NOMO-1 treated with DMSO at 0.1 percent for 48 hours (cell line): ENCODE data around the gene SPTBN1.
A peak's percentile ranks its signal among the peaks of the same experiment; 100 is the strongest.

Experiments used
- DNase-seq: peaks from one replicate; lab custom pipeline; 2025; ENCODE audit not compliant: unreplicated experiment; lab: John Stamatoyannopoulos, UW

SPTBN1 gene

GRCh38 chr2:54646170-54646927 is 190.2 kb downstream of the SPTBN1 start:
- no peak for DNase-seq

GRCh38 chr2:54648256-54648655 is 192.1 kb downstream of the SPTBN1 start:
- no peak for DNase-seq

GRCh38 chr2:54649191-54649590 is 193.1 kb downstream of the SPTBN1 start:
- DNase-seq = no peak

DNA sequence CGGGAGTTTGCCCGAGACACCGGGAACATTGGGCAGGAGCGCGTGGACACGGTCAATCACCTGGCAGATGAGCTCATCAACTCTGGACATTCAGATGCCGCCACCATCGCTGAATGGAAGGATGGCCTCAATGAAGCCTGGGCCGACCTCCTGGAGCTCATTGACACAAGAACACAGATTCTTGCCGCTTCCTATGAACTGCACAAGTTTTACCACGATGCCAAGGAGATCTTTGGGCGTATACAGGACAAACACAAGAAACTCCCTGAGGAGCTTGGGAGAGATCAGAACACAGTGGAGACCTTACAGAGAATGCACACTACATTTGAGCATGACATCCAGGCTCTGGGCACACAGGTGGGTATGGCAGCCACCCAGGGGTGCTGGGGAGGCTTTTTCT is 193.5 kb downstream of the SPTBN1 start:
- DNase-seq = no peak

GRCh38 chr2:54650612-54651011 is 194.5 kb downstream of the SPTBN1 start:
- DNase-seq = no peak

GRCh38 chr2:54651291-54651690 is 195.2 kb downstream of the SPTBN1 start:
- no peak for DNase-seq

DNA sequence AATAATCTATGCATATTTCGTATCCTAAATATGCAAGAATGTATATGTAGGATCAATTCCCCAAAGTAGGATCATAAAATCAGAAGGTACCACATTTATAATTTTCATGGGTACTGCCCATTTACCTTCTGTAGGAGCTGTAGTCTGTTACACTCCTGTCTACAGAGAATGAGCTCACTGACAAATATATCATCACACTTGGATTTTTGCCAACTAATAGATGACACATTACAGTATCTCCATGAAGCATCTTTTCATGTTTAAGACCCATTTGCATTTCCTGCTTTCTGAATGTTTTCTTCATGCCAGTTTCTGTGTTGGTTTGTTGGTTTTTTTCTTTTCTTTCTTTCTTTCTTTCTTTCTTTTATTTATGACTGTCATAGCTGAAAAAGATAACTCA is 196.4 kb downstream of the SPTBN1 start:
- DNase-seq = no peak

DNA sequence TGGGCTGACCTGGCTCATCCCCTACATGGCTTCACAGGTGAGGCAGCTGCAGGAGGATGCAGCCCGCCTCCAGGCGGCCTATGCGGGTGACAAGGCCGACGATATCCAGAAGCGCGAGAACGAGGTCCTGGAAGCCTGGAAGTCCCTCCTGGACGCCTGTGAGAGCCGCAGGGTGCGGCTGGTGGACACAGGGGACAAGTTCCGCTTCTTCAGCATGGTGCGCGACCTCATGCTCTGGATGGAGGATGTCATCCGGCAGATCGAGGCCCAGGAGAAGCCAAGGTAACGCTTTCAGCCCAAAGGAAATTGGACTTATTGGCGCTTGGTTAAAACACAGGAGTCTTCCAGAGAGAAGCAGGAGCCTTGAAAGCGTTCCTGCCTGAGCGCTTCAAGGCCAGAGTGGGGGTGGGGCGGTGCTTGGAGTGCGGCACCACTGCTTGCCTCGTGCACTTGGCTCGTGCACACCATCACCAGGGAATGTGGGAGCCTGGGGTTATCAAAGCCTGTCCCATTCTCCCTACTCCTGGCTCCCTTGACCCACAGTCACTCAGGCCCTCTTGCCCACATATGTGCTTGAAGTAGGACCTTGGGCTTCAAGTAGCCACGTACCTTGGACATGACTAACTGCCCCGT is 197.6 kb downstream of the SPTBN1 start:
- no peak for DNase-seq

DNA sequence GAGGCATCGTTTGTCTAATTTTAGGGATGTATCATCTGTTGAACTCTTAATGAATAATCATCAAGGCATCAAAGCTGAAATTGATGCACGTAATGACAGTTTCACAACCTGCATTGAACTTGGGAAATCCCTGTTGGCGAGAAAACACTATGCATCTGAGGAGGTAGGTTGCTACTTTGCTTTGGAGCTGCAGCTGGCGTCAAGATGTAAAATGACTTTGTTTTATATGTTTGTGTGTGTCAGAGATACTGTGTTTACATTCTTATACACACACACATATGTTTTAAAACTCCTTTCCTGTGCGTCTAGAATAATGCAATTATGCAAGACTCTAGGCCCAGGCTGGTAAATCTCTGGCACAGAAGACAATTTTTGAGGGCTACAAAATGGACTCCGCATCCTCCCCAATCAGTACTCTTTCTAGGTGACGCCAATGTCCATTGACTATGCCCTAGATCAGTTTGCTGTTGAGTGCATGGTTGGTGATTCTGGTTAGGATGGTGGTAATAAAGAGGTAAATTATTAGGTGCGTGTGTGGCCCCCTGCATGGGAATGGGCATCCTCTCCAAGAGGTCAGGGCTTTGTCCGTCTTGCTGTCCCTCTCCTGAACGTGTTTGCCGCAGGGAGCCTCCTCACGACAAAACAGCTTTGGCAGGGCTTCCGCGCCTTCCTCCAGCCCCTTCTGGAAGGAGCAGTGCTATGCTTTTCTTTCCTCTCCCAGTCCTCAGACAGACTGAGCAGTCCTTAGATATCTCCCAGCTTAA is 199.1 kb downstream of the SPTBN1 start:
- DNase-seq = no peak

GRCh38 chr2:54656863-54657262 is 200.7 kb downstream of the SPTBN1 start:
- no peak for DNase-seq

- DNase-seq = peak; percentile 15
Observed at GRCh38 chr2:54657664-54658083, 201.5 kb downstream of the SPTBN1 start.

DNA sequence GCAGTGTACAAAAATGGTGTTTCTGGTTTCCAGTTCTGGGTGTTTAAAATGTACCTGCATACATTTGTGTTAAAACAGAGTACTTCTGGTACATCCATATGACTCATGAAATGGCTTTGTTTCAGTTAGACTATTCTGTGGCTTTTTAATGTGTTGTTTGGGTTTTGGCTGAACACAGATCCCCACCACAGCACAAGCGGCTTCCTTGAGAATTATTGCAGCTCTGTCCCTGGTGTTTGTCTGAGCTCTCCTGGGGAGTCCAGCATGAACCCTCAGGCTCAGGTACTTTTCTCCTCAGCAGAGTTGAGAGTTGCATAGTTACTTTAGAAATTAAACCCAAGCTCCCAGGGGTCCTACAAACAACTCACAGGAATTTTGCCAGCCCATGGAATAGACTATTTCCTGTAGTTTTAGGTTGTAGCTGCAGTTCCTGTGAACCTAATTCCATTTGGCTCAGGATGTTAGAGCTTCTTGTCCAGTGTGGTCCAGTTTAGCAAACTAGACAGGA is 202.5 kb downstream of the SPTBN1 start:
- DNase-seq = no peak

DNA sequence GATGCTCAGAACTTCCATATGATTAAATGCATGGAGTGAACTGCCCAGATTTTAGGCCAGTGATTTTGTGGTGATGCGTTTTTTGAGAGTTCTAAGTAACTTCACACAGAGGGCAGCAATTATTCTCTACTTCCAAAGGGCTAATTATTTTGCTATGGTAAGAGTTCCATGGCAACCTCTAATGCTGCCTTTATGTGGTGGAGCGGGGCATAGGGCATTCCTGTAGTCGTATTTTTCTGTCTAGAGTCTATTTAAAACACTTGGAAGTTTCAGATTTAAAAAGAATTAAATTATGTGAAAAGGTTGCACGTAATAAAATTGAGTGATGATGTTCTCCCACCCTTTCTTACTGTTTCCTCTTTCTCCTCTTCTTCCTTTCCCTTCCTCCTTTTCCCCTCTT is 203.4 kb downstream of the SPTBN1 start:
- DNase-seq = no peak

DNA sequence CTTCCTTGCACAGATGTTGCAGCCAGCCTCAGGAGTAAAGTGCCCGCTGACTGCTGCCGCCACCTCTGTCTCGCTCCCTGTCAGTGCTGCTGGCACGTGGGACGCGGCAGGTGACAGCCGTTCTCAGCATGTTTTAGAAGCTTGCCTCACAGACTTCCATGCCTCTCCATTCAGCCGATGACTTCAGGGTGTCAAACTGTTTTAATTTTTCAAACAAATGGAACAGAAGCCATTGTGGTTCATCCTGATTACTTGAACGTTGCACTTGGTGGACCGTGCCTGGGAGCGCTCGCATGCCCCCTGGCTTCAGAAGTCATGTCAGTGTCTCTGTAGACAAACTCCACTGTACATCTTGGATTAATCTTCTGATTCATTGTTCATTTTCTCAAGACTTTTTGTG is 204.6 kb downstream of the SPTBN1 start:
- DNase-seq = no peak

GRCh38 chr2:54663424-54664030 is 207.4 kb downstream of the SPTBN1 start:
- no peak for DNase-seq

GRCh38 chr2:54664238-54664786 is 208.2 kb downstream of the SPTBN1 start:
- DNase-seq = no peak

DNA sequence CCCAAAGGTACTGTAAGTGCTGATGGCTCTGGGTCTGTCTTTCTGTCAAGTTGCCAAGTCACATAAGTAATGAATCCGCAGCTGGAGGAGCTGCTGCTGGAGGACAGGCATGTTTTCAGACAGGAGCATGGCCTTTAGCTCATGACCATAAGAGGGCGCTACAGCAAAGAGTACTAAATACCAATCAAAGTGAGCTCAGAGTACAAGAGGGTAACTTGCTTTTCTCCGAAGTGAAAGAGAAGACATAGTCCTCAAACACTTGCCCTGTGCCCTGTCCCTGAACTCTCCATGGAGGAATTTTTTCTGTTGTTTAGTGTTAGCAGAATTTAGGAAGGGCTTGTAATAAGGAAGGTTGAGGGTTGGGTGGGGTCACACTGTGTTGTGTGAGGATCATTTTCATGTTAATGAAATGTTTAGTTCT is 209.3 kb downstream of the SPTBN1 start:
- DNase-seq = peak; percentile 56

DNA sequence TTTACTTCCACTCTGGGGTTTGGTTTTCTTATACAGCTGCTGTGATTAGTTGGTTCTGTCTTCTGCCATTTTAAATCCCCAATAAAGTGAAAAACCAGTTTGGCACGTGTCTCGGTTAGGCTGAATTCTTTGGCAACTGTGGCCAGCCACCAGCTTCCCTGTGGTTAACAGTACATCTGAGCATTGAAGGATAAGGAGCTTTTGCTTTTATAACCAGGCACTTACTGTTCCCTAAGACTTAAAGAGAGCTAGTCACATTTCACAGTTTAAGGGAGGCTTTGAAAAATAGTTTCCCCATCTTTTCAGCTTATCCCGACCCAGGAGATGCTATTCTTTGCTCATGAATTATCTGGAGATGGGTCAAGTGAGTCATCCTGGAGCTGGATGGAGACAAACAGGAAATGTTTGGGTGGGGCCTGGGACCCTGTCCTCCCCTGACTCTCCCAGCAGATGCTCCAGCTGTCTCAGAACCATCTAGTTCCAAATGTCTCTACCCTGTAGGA is 210.1 kb downstream of the SPTBN1 start:
- DNase-seq = no peak

- no peak for DNase-seq
Observed at GRCh38 chr2:54666634-54667265, 210.6 kb downstream of the SPTBN1 start.

DNA sequence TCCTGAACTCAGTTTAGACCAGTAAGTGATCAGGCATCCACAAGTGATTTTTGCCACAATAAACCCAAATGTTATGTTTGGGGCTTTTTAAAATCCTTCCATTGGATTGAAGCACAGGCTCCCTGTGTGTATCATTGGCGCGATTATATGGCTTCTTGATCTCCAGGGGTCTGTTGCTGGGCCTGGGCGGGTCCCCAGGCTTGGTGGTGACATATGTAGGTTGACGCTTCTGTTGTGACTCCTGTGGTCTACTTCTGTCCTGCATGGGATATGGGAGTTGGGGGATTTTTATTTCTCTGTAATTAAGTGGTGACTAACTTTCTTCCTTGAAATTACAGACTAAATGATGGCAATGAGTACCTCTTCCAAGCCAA is 211.1 kb downstream of the SPTBN1 start:
- no peak for DNase-seq
